ENCODE data around the gene SOX10. TPM values are rescaled to one million over a fixed set of nuclear protein-coding genes. Genes with fewer than 3 reads are reported as not detected.

SOX10 gene
- total RNA-seq, 1 donor from 2014 or later = 0.34 TPM

GRCh38 chr22:37982938-37983859 lies 1.2 kb downstream of the SOX10 start:
- Mint-ChIP-seq H3K36me3 (ENCODE audit: low read depth, unreplicated experiment) (peaks cover 14% of the 10 kb centered on the region), H3K27me3 (ENCODE audit: low read depth, unreplicated experiment) (peaks cover 17% of the 10 kb centered on the region), H3K4me1 (ENCODE audit: low read depth, unreplicated experiment) (no peaks in the 10 kb centered on the region), H3K9me3 (ENCODE audit: unreplicated experiment) (no peaks in the 10 kb centered on the region), H3K27ac (ENCODE audit: unreplicated experiment) (peak overlapping the region; percentile 62), H3K4me3 (ENCODE audit: unreplicated experiment) (no peak overlapping the region)
- FAIRE-seq = no peak
- Histone ChIP-seq H3K36me3 (ENCODE audit: insufficient read depth, low read length) (no peaks in the 10 kb centered on the region), H3K27me3 (ENCODE audit: insufficient read depth, low read length) (no peaks in the 10 kb centered on the region), H2AFZ (ENCODE audit: low read depth, low read length) (no peak overlapping the region), H3K9me3 (ENCODE audit: insufficient read depth, low read depth, low read length) (no peaks in the 10 kb centered on the region), H3K4me3 (ENCODE audit: insufficient read depth, low read depth, low read length) (no peak overlapping the region), H3K4me1 (ENCODE audit: insufficient read depth, low read length) (no peaks in the 10 kb centered on the region), H4K20me1 (ENCODE audit: insufficient read depth, low read length) (peaks cover 3% of the 10 kb centered on the region), H3K4me2 (ENCODE audit: low read length) (no peak overlapping the region), H3K27ac (ENCODE audit: low read depth, low read length) (no peak overlapping the region), H3K79me2 (ENCODE audit: insufficient read depth, low read length) (no peaks in the 10 kb centered on the region), H3K9ac (ENCODE audit: low read length) (no peak overlapping the region)
- no peak for DNase-seq (ENCODE audit: low read depth)
- peak; percentile 73 for TF ChIP-seq EZH2 (IDR thresholded peaks at IDR 0.05; ENCODE audit: insufficient read depth, low read length)
- no peak for TF ChIP-seq CTCF (IDR thresholded peaks at IDR 0.05; ENCODE audit: insufficient read depth, low read depth, low read length)

- Mint-ChIP-seq H3K4me1 (ENCODE audit: low read depth, unreplicated experiment) (no peaks in the 10 kb centered on the region), H3K27me3 (ENCODE audit: low read depth, unreplicated experiment) (peaks cover 17% of the 10 kb centered on the region), H3K36me3 (ENCODE audit: low read depth, unreplicated experiment) (peaks cover 12% of the 10 kb centered on the region), H3K4me3 (ENCODE audit: unreplicated experiment) (no peak overlapping the region), H3K9me3 (ENCODE audit: unreplicated experiment) (no peaks in the 10 kb centered on the region), H3K27ac (ENCODE audit: unreplicated experiment) (no peak overlapping the region)
- Histone ChIP-seq H3K27ac (ENCODE audit: low read depth, low read length) (no peak overlapping the region), H2AFZ (ENCODE audit: low read depth, low read length) (no peak overlapping the region), H3K36me3 (ENCODE audit: insufficient read depth, low read length) (no peaks in the 10 kb centered on the region), H3K27me3 (ENCODE audit: insufficient read depth, low read length) (no peaks in the 10 kb centered on the region), H3K4me1 (ENCODE audit: insufficient read depth, low read length) (no peaks in the 10 kb centered on the region), H3K79me2 (ENCODE audit: insufficient read depth, low read length) (no peaks in the 10 kb centered on the region), H3K4me3 (ENCODE audit: insufficient read depth, low read depth, low read length) (no peak overlapping the region), H3K9me3 (ENCODE audit: insufficient read depth, low read depth, low read length) (no peaks in the 10 kb centered on the region), H3K4me2 (ENCODE audit: low read length) (no peak overlapping the region), H4K20me1 (ENCODE audit: insufficient read depth, low read length) (peaks cover 3% of the 10 kb centered on the region), H3K9ac (ENCODE audit: low read length) (no peak overlapping the region)
- no peak for FAIRE-seq
- TF ChIP-seq CTCF (IDR thresholded peaks at IDR 0.05; ENCODE audit: insufficient read depth, low read depth, low read length) (no peak), EZH2 (IDR thresholded peaks at IDR 0.05; ENCODE audit: insufficient read depth, low read length) (no peak)
- DNase-seq (ENCODE audit: low read depth) = no peak
Observed at GRCh38 chr22:37982151-37982785, 2.1 kb downstream of the SOX10 start.

Measured in astrocyte (in vitro differentiated cells and primary cell).